HUDEP-2 (cell line): ENCODE data around the gene SETD3.

Experiments used
- DNase-seq, 76 experiments: peaks; one replicate each; lab custom pipeline; 2025; ENCODE audit not compliant: unreplicated experiment in 76 of 76; lab: John Stamatoyannopoulos, UW

The SETD3 gene

GRCh38 chr14:99502989-99503421, 22.3 kb upstream of the SETD3 start:
- DNase-seq: no peak

- peak in 3 of 76 experiments; percentile 4 to 18 (median 11) for DNase-seq
Observed at GRCh38 chr14:99497894-99498293, 17.2 kb upstream of the SETD3 start.

GRCh38 chr14:99497341-99497740, 16.7 kb upstream of the SETD3 start:
- DNase-seq: no peak

GRCh38 chr14:99484106-99484505, 3.4 kb upstream of the SETD3 start:
- DNase-seq: no peak

GRCh38 chr14:99481745-99482099, 1.1 kb upstream of the SETD3 start:
- peak in 1 of 76 experiments; percentile 14 for DNase-seq

- peak; percentile 61 to 100 (median 99) for DNase-seq
Observed at GRCh38 chr14:99480917-99481744, 472 bp upstream of the SETD3 start, which contains the start of gene CCNK. CCNK (plus strand) TSS chr14:99481409; CDS start chr14:99492678, 11,269 bp downstream.

GRCh38 chr14:99479160-99479905, 1.3 kb downstream of the SETD3 start:
- peak in 1 of 76 experiments; percentile 43 for DNase-seq

GRCh38 chr14:99478128-99478527, 2.5 kb downstream of the SETD3 start:
- no peak for DNase-seq

GRCh38 chr14:99476864-99477263, 3.8 kb downstream of the SETD3 start:
- DNase-seq: no peak

- DNase-seq: no peak
Observed at GRCh38 chr14:99475660-99476059, 5.0 kb downstream of the SETD3 start.

GRCh38 chr14:99475179-99475578, 5.5 kb downstream of the SETD3 start:
- peak in 1 of 76 experiments; percentile 2 for DNase-seq

- no peak for DNase-seq
Observed at GRCh38 chr14:99473458-99473857, 7.2 kb downstream of the SETD3 start.

GRCh38 chr14:99472937-99473336, 7.7 kb downstream of the SETD3 start:
- no peak for DNase-seq

GRCh38 chr14:99471731-99472130, 8.9 kb downstream of the SETD3 start:
- no peak for DNase-seq

GRCh38 chr14:99468836-99469592, 11.6 kb downstream of the SETD3 start:
- no peak for DNase-seq

GRCh38 chr14:99468081-99468480, 12.6 kb downstream of the SETD3 start:
- no peak for DNase-seq

GRCh38 chr14:99467336-99468078, 13.2 kb downstream of the SETD3 start:
- DNase-seq: peak in 15 of 76 experiments; percentile 11 to 34 (median 21)

- DNase-seq: no peak
Observed at GRCh38 chr14:99466758-99467157, 13.9 kb downstream of the SETD3 start.

GRCh38 chr14:99465288-99465687, 15.4 kb downstream of the SETD3 start:
- no peak for DNase-seq

- no peak for DNase-seq
Observed at GRCh38 chr14:99463974-99464373, 16.7 kb downstream of the SETD3 start.
